Activated naive CD4-positive, alpha-beta T cell treated with anti-CD3 and anti-CD28 coated beads for 36 hours (primary cell): ENCODE measurements around the gene KRTAP2-3. TPM values are rescaled to one million over a fixed set of nuclear protein-coding genes. Genes with fewer than 3 reads are reported as not detected.
"Not testable (repeated sequence)": the region's sequence is repeated elsewhere in the genome, so short reads cannot be mapped to it uniquely, and the experiment has no call there.

Experiments
- CTCF ChIA-PET: fragments of 350-600 bp; sonication (Branson Sonifier 250); formaldehyde crosslinking; loops from one replicate; lab custom pipeline; 2021; ENCODE audit warnings: antibody characterized with exemption; lab: Charles Lee
- DNase-seq: peaks from one replicate; pipeline ENCODE4 v3.0.0-alpha.2; 2020
- H3K27ac Mint-ChIP-seq: one replicate; pipeline ENCODE4 v1.8.0; 2021; ENCODE audit warnings: mild to moderate bottlenecking, mixed read lengths
- H3K27me3 Mint-ChIP-seq: one replicate; pipeline ENCODE4 v1.8.0; 2021; ENCODE audit warnings: low read depth, mixed read lengths
- H3K36me3 Mint-ChIP-seq: one replicate; pipeline ENCODE4 v1.8.0; 2021; ENCODE audit warnings: low read depth, mixed read lengths
- H3K4me1 Mint-ChIP-seq: one replicate; pipeline ENCODE4 v1.8.0; 2021; ENCODE audit warnings: low read depth, mixed read lengths
- H3K4me3 Mint-ChIP-seq: one replicate; pipeline ENCODE4 v1.8.0; 2021; ENCODE audit warnings: mild to moderate bottlenecking, moderate library complexity, mixed read lengths
- H3K9me3 Mint-ChIP-seq: one replicate; pipeline ENCODE4 v1.8.0; 2021; ENCODE audit warnings: mixed read lengths
- intact Hi-C: fragments of 100-400 bp; cut with micrococcal nuclease; formaldehyde crosslinking; loops from one replicate; pipeline ENCODE4 v1.15.1; 2023
- total RNA-seq, 2 experiments: library from RNA; stranded (reverse); gene quantifications; one replicate each; pipeline ENCODE4 v1.2.3, GENCODE V29; 2021

Gene KRTAP2-3
- total RNA-seq, 2 experiments from 2014 or later: not detected

DNA sequence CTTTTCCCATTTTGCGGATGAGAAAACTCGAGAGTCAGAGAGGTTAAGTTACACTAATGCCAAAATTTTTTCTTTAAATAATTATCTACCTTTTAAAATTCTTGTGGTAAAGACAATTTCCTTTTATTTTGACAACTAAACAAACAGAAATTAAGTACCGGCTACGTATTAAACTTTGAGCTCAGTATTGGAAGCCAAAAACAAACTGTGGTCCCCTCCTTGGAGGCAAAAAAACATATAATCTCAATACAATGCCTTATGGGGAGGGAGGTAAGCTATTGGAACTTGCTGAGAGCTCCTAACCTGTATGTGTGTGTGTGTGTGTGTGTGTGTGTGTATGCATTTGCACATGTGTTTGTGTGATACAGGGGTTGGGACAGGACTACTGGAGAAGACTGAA lies 3.5 kb upstream of the KRTAP2-3 start:
- H3K27ac Mint-ChIP-seq: no peak overlapping the region
- H3K27me3 Mint-ChIP-seq: peaks cover 21% of the 10 kb centered on the region
- intact Hi-C loops: no loop called here
- DNase-seq: no peak
- CTCF ChIA-PET: no interaction called here
- H3K9me3 Mint-ChIP-seq: no peaks in the 10 kb centered on the region
- no peaks in the 10 kb centered on the region for H3K36me3 Mint-ChIP-seq
- no peaks in the 10 kb centered on the region for H3K4me1 Mint-ChIP-seq
- H3K4me3 Mint-ChIP-seq: no peak overlapping the region

DNA sequence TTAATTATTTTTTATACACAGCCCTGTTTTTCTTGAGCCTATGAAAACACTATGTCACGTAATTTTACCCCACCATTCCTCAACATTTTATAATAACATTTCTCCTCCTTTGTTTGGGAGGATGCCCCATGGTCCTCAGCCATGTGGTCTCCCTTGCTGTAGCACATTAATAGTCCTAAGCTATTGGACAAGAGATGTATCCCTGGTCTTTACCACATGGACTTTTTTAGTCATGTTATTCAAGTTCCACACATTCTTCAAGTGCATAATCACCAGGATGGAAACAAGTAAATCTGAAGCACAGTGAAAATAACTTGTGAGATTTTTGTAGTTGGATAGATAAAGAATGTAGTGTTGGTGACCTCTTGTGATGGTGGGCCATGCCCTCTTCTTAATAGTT lies 2.0 kb upstream of the KRTAP2-3 start:
- Mint-ChIP-seq H3K27me3 (peaks cover 26% of the 10 kb centered on the region), H3K9me3 (no peaks in the 10 kb centered on the region), H3K36me3 (no peaks in the 10 kb centered on the region), H3K27ac (no peak overlapping the region), H3K4me3 (no peak overlapping the region), H3K4me1 (no peaks in the 10 kb centered on the region)
- CTCF ChIA-PET: no interaction called here
- DNase-seq: no peak
- intact Hi-C loops: no loop called here

DNA sequence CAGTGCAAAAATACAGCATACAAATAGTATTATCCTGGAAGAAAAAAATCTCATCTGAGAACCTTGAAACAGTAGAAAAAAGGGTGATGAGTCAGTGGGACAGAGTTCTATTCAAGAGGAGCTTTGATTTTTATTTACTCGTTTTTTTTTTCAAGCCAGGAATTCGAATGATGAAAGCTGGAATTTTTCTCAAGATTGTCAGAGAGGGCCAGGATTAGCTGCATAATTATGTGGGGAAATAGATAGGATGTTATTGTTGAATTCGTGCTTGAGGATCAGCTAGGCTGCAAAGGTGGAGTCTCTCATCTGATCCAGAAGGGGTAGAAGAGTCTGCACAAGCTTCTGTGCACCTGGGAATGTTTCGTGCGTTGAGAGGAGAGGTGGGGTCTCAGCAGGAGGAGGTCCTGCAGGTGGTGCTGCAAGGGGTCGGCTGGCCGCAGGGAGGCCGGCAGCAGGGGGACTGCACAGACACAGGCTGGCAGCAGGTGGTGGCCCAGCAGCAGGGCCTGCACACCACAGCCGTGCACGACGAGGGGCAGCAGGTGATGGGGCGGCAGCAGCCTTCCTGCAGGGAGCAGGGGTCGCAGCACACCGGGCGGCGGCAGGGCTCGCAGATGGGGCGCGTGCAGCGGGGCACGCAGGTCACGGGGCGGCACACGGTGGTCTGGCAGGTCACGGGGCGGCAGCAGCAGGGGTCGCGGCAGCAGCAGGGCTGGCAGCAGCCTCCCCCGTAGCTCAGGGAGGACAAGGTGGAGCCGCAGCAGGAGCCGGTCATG lies 450 bp downstream of the KRTAP2-3 start:
- not testable (repeated sequence) for H3K4me3 Mint-ChIP-seq, H3K9me3 Mint-ChIP-seq

DNA sequence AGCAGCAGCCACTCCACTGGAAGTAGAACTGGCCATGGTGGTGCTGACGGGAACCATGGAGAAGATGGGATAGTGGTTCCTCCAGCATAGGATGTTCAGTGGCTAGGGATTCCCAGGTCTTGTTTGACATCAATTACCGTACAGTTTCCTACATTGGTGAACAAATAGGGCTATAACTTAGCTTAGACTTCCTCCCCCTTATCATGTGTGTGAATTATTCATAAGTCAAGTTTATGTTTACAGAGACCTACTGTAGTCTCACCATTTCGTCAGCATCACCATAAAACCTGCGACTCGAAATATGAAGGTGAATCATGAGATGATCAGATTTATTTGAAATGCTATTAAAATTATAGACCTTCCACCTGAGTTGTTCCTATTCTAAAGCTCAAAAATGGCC lies 1.2 kb downstream of the KRTAP2-3 start:
- DNase-seq: no peak

More for the DNA sequence above, 450 bp downstream of the KRTAP2-3 start:
- H3K4me1 Mint-ChIP-seq, H3K27ac Mint-ChIP-seq, intact Hi-C loops, CTCF ChIA-PET, H3K36me3 Mint-ChIP-seq, DNase-seq: not testable (repeated sequence)
- peaks cover 28% of the 10 kb centered on the region for H3K27me3 Mint-ChIP-seq

DNA sequence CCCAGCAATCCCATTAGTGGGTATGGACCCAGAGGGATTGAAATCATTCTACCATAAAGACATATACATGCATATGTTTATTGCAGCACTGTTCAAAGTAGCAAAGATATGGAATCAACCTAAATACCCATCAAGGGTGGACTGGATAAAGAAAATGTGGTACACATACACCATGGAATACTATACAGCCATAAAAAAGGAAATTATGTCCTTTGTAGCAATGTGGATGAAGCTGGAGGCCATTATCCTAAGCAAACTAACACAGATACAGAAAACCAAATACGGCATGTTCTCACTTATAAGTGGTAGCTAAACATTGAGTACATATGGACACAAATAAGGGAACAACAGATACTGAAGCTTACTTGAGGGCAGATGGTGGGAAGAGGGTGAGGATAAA lies 2.4 kb downstream of the KRTAP2-3 start:
- H3K9me3 Mint-ChIP-seq: no peaks in the 10 kb centered on the region
- intact Hi-C loops: no loop called here
- H3K27ac Mint-ChIP-seq: no peak overlapping the region
- peaks cover 30% of the 10 kb centered on the region for H3K27me3 Mint-ChIP-seq
- CTCF ChIA-PET: no interaction called here
- H3K4me1 Mint-ChIP-seq: no peaks in the 10 kb centered on the region
- H3K4me3 Mint-ChIP-seq: no peak overlapping the region
- no peaks in the 10 kb centered on the region for H3K36me3 Mint-ChIP-seq
- no peak for DNase-seq

More for the DNA sequence above, 1.2 kb downstream of the KRTAP2-3 start:
- Mint-ChIP-seq H3K9me3 (no peaks in the 10 kb centered on the region), H3K27ac (no peak overlapping the region), H3K36me3 (no peaks in the 10 kb centered on the region), H3K27me3 (peaks cover 28% of the 10 kb centered on the region), H3K4me1 (no peaks in the 10 kb centered on the region), H3K4me3 (no peak overlapping the region)
- CTCF ChIA-PET: no interaction called here
- intact Hi-C loops: no loop called here

DNA sequence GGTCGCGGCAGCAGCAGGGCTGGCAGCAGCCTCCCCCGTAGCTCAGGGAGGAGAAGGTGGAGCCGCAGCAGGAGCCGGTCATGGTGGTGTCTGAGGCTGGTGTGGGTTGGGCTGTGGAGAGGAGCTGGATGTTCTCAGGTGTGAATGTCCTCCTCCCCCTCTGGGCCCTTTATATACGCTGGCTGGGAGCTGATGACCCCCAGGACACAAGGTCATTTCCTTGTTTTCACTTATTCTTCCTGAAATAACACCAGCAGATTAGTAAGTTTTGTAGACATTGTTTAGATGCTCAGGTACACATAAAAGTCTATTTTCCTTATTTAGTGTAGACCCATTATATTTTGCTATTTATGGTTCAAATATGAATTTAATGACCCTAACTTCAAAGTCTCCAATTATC lies 4.8 kb downstream of the KRTAP2-3 start, which contains the start of gene KRTAP2-2:
TSS of gene KRTAP2-2 (minus strand) at position 101 of the 400 bp plus-strand sequence. CDS start at position 82, 19 bp downstream.
- H3K4me3 Mint-ChIP-seq, CTCF ChIA-PET, H3K36me3 Mint-ChIP-seq, H3K27ac Mint-ChIP-seq, intact Hi-C loops, H3K4me1 Mint-ChIP-seq, DNase-seq, H3K9me3 Mint-ChIP-seq: not testable (repeated sequence)
- H3K27me3 Mint-ChIP-seq: peaks cover 21% of the 10 kb centered on the region

DNA sequence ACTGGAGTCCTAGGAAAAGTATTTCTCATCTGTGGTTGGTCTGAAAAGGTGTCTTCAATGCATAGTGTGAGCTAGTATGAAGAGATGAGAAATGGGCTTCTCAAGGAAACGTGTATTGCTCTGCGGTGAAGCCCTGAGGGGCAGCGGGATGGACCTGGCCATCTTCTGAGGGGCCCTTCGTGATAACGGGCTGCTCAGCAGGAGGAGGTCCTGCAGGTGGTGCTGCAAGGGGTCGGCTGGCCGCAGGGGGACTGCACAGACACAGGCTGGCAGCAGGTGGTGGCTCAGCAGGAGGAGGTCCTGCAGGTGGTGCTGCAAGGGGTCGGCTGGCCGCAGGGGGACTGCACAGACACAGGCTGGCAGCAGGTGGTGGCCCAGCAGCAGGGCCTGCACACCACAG lies 5.4 kb downstream of the KRTAP2-3 start:
- CTCF ChIA-PET, H3K4me1 Mint-ChIP-seq, H3K27ac Mint-ChIP-seq, DNase-seq, H3K9me3 Mint-ChIP-seq, H3K4me3 Mint-ChIP-seq, H3K36me3 Mint-ChIP-seq, intact Hi-C loops: not testable (repeated sequence)
- H3K27me3 Mint-ChIP-seq: peaks cover 22% of the 10 kb centered on the region

DNA sequence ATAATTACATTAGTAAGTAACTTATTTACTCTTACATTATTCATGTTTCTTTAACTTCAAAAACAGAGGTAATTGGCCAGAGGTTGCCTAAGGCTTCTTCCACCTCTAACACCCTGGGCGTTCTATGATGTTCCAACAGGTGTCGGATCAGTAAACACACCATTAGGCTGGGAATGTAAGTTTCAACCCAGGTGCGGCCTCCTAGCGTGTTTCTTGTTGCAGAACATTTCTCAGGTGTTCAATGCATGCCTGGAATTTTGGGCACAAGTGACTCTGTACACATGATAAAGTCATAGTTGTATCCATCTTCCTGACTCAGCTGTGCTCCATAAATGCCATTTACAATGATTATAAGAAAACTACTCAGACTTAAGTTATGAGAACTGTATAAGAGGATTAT lies 5.9 kb downstream of the KRTAP2-3 start:
- no peaks in the 10 kb centered on the region for H3K4me1 Mint-ChIP-seq
- no peaks in the 10 kb centered on the region for H3K9me3 Mint-ChIP-seq
- H3K27me3 Mint-ChIP-seq: peaks cover 18% of the 10 kb centered on the region
- no peaks in the 10 kb centered on the region for H3K36me3 Mint-ChIP-seq
- no peak overlapping the region for H3K27ac Mint-ChIP-seq
- no peak for DNase-seq
- CTCF ChIA-PET: no interaction called here
- no peak overlapping the region for H3K4me3 Mint-ChIP-seq
- intact Hi-C loops: no loop called here

DNA sequence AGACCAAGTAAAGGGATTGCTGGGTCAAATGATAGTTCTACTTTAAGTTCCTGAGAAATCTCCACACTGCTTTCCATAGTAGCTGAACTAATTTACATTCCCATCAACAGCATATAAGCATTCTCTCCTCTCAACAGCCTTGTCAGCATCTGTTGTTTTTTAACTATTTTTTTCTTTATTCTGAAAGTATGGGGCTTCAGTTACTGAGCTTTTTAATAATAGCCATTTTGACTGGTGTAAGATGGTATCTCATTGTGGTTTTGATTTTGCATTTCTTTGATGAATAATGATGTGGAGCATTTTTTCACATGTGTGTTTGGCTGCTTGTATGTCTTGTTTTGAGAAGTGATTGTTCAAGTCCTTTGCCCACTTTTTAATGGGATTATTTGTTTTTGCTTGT lies 7.3 kb downstream of the KRTAP2-3 start:
- Mint-ChIP-seq H3K9me3 (no peaks in the 10 kb centered on the region), H3K27me3 (peaks cover 20% of the 10 kb centered on the region)

DNA sequence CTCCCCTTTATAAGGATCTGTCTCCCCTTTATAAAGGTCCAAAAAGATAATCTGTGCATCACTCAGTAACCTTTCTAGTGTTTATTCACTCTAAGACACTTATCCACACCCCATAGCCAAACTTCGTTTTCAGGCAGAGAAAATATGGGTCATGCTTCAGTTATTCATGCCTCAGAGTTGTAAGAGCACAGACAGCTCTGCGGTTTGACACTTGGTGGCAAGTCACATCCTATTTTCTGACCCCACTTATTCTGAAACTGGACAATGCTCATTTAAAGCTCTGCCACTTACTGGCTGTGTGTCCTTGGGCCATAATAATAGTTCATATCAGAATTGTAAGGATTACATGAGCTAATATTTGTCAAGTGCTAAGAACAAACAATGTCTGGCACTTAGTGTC lies 10.8 kb downstream of the KRTAP2-3 start:
- Mint-ChIP-seq H3K4me1 (peaks cover 1% of the 10 kb centered on the region), H3K4me3 (no peak overlapping the region), H3K36me3 (no peaks in the 10 kb centered on the region), H3K27me3 (peaks cover 29% of the 10 kb centered on the region), H3K9me3 (no peaks in the 10 kb centered on the region), H3K27ac (no peak overlapping the region)
- intact Hi-C loops: no loop called here
- CTCF ChIA-PET: no interaction called here
- no peak for DNase-seq

More for the DNA sequence above, 7.3 kb downstream of the KRTAP2-3 start:
- H3K4me1 Mint-ChIP-seq: no peaks in the 10 kb centered on the region
- CTCF ChIA-PET: no interaction called here
- H3K4me3 Mint-ChIP-seq: no peak overlapping the region
- intact Hi-C loops: no loop called here
- H3K36me3 Mint-ChIP-seq: no peaks in the 10 kb centered on the region
- no peak overlapping the region for H3K27ac Mint-ChIP-seq
- no peak for DNase-seq

DNA sequence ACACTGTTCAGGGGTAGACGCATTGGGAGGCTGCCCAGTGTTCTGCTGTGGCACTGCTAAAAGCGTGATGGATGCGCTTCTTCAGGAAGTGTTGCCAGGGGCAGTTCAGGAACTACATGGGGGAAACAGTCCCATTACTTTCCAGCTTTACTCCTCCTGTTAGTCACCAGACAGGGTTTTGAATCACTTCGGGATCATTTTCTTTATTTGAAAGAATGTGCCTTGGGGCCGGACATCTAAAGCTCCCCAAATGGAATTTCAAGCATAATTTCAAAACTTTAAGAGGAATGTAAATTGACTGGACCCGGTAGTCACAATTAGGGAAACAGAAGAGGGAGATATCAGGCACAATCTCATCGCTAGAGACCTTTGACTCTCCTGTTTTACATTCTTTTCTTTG lies 11.5 kb downstream of the KRTAP2-3 start:
- Mint-ChIP-seq H3K9me3 (peaks cover 3% of the 10 kb centered on the region), H3K4me3 (no peak overlapping the region), H3K27ac (no peak overlapping the region), H3K4me1 (peaks cover 4% of the 10 kb centered on the region), H3K36me3 (no peaks in the 10 kb centered on the region), H3K27me3 (peaks cover 29% of the 10 kb centered on the region)
- CTCF ChIA-PET: no interaction called here
- DNase-seq: no peak
- intact Hi-C loops: no loop called here

DNA sequence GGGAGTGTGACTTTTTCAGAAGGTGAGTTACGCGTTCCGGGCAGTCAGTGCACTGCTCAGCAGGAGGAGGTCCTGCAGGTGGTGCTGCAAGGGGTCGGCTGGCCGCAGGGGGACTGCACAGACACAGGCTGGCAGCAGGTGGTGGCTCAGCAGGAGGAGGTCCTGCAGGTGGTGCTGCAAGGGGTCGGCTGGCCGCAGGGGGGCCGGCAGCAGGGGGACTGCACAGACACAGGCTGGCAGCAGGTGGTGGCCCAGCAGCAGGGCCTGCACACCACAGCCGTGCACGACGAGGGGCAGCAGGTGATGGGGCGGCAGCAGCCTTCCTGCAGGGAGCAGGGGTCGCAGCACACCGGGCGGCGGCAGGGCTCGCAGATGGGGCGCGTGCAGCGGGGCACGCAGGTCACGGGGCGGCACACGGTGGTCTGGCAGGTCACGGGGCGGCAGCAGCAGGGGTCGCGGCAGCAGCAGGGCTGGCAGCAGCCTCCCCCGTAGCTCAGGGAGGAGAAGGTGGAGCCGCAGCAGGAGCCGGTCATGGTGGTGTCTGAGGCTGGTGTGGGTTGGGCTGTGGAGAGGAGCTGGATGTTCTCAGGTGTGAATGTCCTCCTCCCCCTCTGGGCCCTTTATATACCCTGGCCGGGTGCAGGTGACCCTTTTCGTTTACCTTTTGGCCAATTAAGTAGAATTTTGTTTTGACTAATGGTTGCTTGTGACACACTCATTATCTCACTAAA lies 13.0 kb downstream of the KRTAP2-3 start, which contains the start of gene KRTAP2-1:
TSS of gene KRTAP2-1 (minus strand) at position 582 of the 731 bp plus-strand sequence. CDS start at position 533, 49 bp downstream.
- CTCF ChIA-PET: interaction anchor here (0.6 kb wide), 1 partner anchor 60 kb away, joined by 3 read pairs; no protein-coding TSS in a partner anchor
- H3K27ac Mint-ChIP-seq, H3K9me3 Mint-ChIP-seq, DNase-seq, H3K4me3 Mint-ChIP-seq, H3K36me3 Mint-ChIP-seq, intact Hi-C loops, H3K4me1 Mint-ChIP-seq: not testable (repeated sequence)
- peaks cover 27% of the 10 kb centered on the region for H3K27me3 Mint-ChIP-seq
